ENCODE results near the gene TIMM50.

The TIMM50 gene

GRCh38 chr19:39540333-39540673, 59.7 kb downstream of the TIMM50 start:
- no peak overlapping the region for H3K4me3 ChIP-seq (ENCODE audit: low read depth, low read length)
- DNase-seq (ENCODE audit: low read depth, low spot score) = no peak
- in situ Hi-C loops (cut with HindIII; ENCODE audit: low sequenced_read_pairs) = no loop called here
- no peak for TF ChIP-seq CTCF (IDR thresholded peaks at IDR 0.05; ENCODE audit: low read depth, low read length)

Measured in astrocyte of the spinal cord (primary cell).